OCI-LY1 (cell line): Measurements from ENCODE around the gene KCNK7.

Experiments
- CTCF ChIP-seq: fragments of 200-600 bp; sonication (generic), shearing (Covaris generic); IDR thresholded peaks from 2 replicates; pipeline ENCODE4 v1.5.1; 2017; ENCODE audit warnings: mild to moderate bottlenecking, antibody characterized with exemption, low read length, moderate library complexity, mixed read lengths
- EZH2 ChIP-seq: fragments of 200-600 bp; sonication (generic), shearing (Covaris generic); IDR thresholded peaks from 2 replicates; pipeline ENCODE4 v1.8.0; 2017; ENCODE audit warnings: borderline replicate concordance, mixed run types, mild to moderate bottlenecking, antibody characterized with exemption, low read length, moderate library complexity, mixed read lengths

- no peak for TF ChIP-seq CTCF
- no peak for TF ChIP-seq EZH2
Measured at GRCh38 chr11:65545853-65546216, 49.8 kb downstream of the KCNK7 start.
